Esophagus squamous epithelium (tissue), 5 donors: ENCODE data around the gene ACP1. TPM values are rescaled to one million over a fixed set of nuclear protein-coding genes. Genes with fewer than 3 reads are reported as not detected.

Experiments
- DNase-seq: peaks from one replicate; lab custom pipeline; 2025; lab: John Stamatoyannopoulos, UW
- H3K27ac ChIP-seq, 4 donors: fragments of 200-600 bp; sonication (generic); one replicate each; pipeline ENCODE4 v1.5.1; 2016 to 2019; ENCODE audit warnings: mild to moderate bottlenecking in 1 of 4
- H3K27me3 ChIP-seq, 4 donors: fragments of 200-600 bp; sonication (generic); 1 replicate in 3 of 4; 2 replicates in 1 of 4; pipeline versions ENCODE4 v1.5.1 to v1.6.0; 2017 to 2021; ENCODE audit warnings: antibody characterized with exemption in 1 of 4
- H3K36me3 ChIP-seq, 3 donors: fragments of 200-600 bp; sonication (generic); one replicate each; pipeline ENCODE4 v1.5.1; 2016 to 2019
- H3K4me1 ChIP-seq, 3 donors: fragments of 200-600 bp; sonication (generic); one replicate each; pipeline ENCODE4 v1.5.1; 2017 to 2019
- H3K4me3 ChIP-seq, 4 donors: fragments of 200-600 bp; sonication (generic); 1 replicate in 3 of 4; 2 replicates in 1 of 4; pipeline ENCODE4 v1.5.1; 2016 to 2019; ENCODE audit warnings: mild to moderate bottlenecking in 2 of 4, moderate library complexity in 1 of 4
- H3K9me3 ChIP-seq, 3 donors: fragments of 200-600 bp; sonication (generic); one replicate each; pipeline ENCODE4 v1.5.1; 2016 to 2019
- CTCF ChIP-seq, 6 experiments: fragments of 450-650 bp in 4 of 6; fragments of 200-600 bp in 2 of 6; sonication (generic) in 2 of 6; IDR thresholded peaks; one replicate each; pipeline ENCODE4 v1.5.1; 2016 to 2019; ENCODE audit warnings: antibody characterized with exemption in 6 of 6, mild to moderate bottlenecking in 4 of 6, moderate library complexity in 4 of 6
- POLR2A ChIP-seq, 4 donors: fragments of 450-650 bp; IDR thresholded peaks; one replicate each; pipeline ENCODE4 v1.6.1; 2017; ENCODE audit warnings: antibody characterized with exemption in 4 of 4, mild to moderate bottlenecking in 4 of 4, moderate library complexity in 3 of 4
- WGBS, 2 donors: methylation state at CpG; one replicate each; pipeline ENCODE4 v1.1.5; 2018; 5-methylcytosine and 5-hydroxymethylcytosine counted together
- intact Hi-C: fragments of 100-400 bp; cut with DNase I; formaldehyde crosslinking; loops from one replicate; pipeline ENCODE4 v1.15.0; 2022
- total RNA-seq, 4 donors: library from RNA; depleted of rRNA; stranded (reverse); fragments of >200 nt; gene quantifications; one replicate each; pipeline ENCODE4 v1.1.0, GENCODE V29; 2016
- donor health status: DM: yes; HTN: yes; CAD: no.

Gene ACP1
- total RNA-seq, 4 donors from 2014 or later, result 50.3 to 93.1 (median 82.0) TPM

DNA sequence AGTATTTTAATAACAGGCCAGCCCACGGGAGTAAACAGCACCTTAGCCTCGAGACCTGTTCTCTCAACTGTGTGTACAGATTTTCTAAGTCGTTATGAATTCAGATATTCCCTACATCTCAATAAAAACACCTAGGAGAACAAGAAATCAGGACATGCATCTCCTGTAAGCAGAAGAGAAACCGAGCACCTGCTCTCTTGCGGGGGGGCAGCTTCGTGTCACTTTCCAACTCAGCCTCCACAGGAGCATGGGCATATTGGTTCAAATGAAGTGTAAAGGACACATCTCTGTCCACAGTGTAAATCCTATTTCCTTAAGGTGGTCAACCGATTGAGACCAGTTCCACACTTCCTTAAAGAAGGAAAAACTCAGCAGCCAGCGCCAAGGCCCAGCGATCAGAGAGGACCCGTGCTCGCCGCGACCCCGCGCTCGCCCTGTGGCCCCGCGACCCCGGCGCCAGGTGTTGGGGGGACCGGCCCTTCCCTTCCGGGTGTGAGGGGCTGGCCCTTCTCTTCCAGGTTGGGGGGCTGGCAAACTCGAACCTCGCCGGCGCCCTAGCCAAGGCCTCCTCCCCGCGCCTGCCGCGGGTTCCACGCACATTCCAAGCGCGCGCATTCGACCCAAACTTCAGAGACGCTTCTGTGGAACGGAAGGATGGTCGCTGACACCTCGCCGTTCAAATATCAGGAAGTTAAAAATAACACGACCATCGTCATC, 1.6 kb upstream of the ACP1 start:
- Histone ChIP-seq H3K4me1 (peaks cover 0 to 68% (median 17%) of the 10 kb centered on the region in 3 donors), H3K9me3 (no peaks in the 10 kb centered on the region), H3K4me3 (peak overlapping the region; percentile 73 to 90 (median 84)), H3K27me3 (no peaks in the 10 kb centered on the region), H3K36me3 (peaks cover 0 to 8% (median 0%) of the 10 kb centered on the region in 3 donors), H3K27ac (peak overlapping the region; percentile 88 to 95 (median 94))
- TF ChIP-seq CTCF (IDR thresholded peaks at IDR 0.05) (no peak), POLR2A (IDR thresholded peaks at IDR 0.05) (no peak)
- DNase-seq, result no peak
- 15 to 43% methylated on average over 9 to 36 of the region's 42 CpGs for WGBS, 2 donors
- intact Hi-C loops, result no loop called here

DNA sequence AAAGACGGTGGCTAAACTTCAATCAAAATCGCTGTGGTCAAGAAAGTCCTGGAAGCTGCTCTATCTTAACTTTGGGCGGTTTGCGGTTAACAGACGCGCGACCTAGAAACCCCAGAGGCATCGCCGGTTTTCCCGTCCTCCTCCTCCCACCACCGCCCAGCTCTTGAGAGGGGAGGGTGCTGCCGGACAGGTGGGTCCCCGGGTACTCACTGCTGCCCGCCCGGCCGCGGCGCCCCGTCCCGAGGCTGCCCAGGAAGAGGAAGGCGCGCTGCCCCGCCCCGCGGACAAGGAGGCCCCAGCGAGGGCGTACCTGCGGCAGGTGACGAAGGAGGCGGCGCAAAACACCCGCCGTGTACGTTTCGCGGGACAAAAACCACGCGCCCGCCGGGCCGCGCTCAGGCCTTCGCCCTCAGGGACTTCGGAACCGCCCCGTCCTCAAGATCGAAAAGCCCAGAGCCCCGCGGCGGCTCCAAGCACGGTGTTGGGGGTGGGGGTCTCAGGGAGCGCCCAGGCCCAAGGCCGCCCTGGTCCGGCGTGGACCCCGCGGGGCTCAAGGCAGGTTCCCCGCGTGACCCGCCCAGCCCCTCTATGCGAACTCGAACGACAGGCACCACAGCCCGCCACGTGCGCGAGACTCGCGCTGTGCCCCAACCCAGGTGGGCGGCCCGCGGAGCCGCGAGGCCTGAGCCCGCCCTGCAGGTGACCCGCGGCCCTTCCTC, 814 bp upstream of the ACP1 start, which contains the start of gene SH3YL1:
Gene SH3YL1, minus strand, starts transcription at position 259 of the 719 bp plus-strand sequence. Its CDS starts 48 bp downstream, at position 211.
- DNase-seq, result no peak
- TF ChIP-seq CTCF (IDR thresholded peaks at IDR 0.05), result no peak
- TF ChIP-seq POLR2A (IDR thresholded peaks at IDR 0.05), result peak in 1 of 4 donors; percentile 62
- no peaks in the 10 kb centered on the region for H3K9me3 ChIP-seq
- intact Hi-C loops, result no loop called here
- peak within 1 kb of the TSS; percentile 73 to 90 (median 84) for H3K4me3 ChIP-seq
- no peaks in the 10 kb centered on the region for H3K27me3 ChIP-seq
- WGBS, 2 donors, result 0% methylated on average over 6 to 10 of the region's 77 CpGs
- peaks cover 0 to 75% (median 17%) of the 10 kb centered on the region in 3 donors for H3K4me1 ChIP-seq
- H3K36me3 ChIP-seq, result peaks cover 0 to 1% (median 0%) of the 10 kb centered on the region in 3 donors
- H3K27ac ChIP-seq, result peak within 1 kb of the TSS; percentile 88 to 95 (median 94)

DNA sequence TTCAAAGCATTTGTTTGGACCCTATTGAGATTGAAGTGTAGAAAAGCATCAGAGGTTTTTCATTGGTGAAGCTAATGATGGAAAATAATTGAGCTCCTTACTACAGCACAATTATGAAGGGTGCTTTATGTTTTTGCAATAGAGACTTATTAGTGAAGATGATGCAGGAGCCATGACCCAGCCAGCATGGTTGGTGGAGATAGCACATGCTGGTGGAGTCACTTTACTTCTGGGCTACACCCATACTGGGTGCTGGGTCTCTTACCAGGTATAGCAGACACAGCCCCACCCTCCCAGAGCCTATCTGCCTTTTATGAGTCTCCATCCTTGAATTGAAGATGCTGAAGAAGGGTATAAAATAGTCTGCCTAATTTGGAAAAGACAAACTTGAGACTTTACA, 3.6 kb downstream of the ACP1 start:
- no peak for TF ChIP-seq POLR2A (IDR thresholded peaks at IDR 0.05)
- intact Hi-C loops, result no loop called here
- Histone ChIP-seq H3K4me1 (peaks cover 0 to 66% (median 16%) of the 10 kb centered on the region in 3 donors), H3K27ac (no peak overlapping the region), H3K9me3 (no peaks in the 10 kb centered on the region), H3K27me3 (no peaks in the 10 kb centered on the region), H3K4me3 (no peak overlapping the region), H3K36me3 (peaks cover 0 to 30% (median 0%) of the 10 kb centered on the region in 3 donors)
- DNase-seq, result no peak

DNA sequence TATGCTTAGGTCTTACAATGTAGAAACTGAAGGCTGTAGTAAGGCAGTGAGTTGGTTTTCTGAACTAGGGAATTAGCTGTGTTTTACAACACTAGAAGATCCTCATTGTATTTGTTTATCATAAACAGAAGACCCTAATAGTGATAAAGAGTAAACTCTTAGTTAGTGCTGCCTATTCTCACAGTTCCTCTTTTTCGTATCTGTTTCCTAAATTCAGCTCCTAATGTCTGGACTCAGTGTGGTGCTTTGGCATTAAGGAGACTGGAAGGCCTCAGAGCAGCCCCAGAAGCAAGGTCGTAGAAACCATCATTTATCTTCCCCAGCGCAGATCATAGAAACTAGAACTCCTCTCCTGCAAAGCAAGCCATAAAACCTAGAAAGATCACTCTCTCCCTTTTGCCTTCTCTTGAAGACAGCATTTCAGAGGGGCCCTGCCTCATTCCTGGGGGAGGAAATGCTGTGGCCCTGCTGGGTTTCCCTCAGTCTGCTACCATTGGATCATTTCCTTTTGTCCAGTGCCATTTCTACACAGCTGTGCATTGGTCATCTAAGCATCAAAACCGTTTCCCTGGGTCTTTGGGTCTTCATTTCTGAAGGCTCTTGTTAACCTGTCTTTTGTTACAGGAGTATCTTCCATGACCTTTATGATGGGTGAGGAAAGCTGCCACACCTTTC, 4.7 kb downstream of the ACP1 start:
- Histone ChIP-seq H3K27me3 (no peaks in the 10 kb centered on the region), H3K36me3 (peaks cover 0 to 40% (median 0%) of the 10 kb centered on the region in 3 donors), H3K27ac (no peak overlapping the region), H3K9me3 (no peaks in the 10 kb centered on the region), H3K4me1 (peaks cover 0 to 59% (median 13%) of the 10 kb centered on the region in 3 donors), H3K4me3 (no peak overlapping the region)
- no peak for DNase-seq
- intact Hi-C loops, result no loop called here
- TF ChIP-seq POLR2A (IDR thresholded peaks at IDR 0.05), result no peak
- no peak for TF ChIP-seq CTCF (IDR thresholded peaks at IDR 0.05)
- 38 to 55% methylated on average over 4 of the region's 4 CpGs for WGBS, 2 donors

DNA sequence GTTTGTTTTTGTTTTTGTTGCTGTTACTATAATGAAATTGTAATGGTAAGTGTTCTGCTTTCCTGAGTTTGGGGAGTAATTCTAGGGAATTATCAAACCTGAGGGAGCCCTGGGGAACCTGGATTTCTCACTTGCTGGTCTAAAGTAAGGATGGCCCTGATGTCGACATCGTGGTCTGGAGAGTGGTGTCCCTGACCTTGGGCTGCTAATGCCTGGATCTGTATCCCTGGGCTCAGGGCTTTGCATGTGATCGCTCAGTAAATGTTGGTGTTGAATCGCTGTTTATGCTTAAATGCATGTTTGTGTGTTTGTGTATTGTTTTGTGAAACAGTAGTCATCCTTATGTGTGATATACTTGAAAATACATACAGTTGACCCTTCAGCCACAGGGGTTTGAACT, 6.1 kb downstream of the ACP1 start:
- WGBS, 2 donors, result 95 to 96% methylated on average over 4 of the region's 4 CpGs

More for the DNA sequence above, 6.1 kb downstream of the ACP1 start:
- intact Hi-C loops, result no loop called here
- Histone ChIP-seq H3K4me3 (no peak overlapping the region), H3K4me1 (peaks cover 0 to 51% (median 9%) of the 10 kb centered on the region in 3 donors), H3K36me3 (peaks cover 0 to 54% (median under 1%) of the 10 kb centered on the region in 3 donors), H3K27me3 (no peaks in the 10 kb centered on the region), H3K27ac (no peak overlapping the region), H3K9me3 (no peaks in the 10 kb centered on the region)
- no peak for DNase-seq
- no peak for TF ChIP-seq POLR2A (IDR thresholded peaks at IDR 0.05)
- TF ChIP-seq CTCF (IDR thresholded peaks at IDR 0.05), result no peak
